Stimulated activated CD8-positive, alpha-beta memory T cell treated with anti-CD3 and anti-CD28 coated beads, Interleukin-12 subunit alpha, Interleukin-12 subunit beta, amount 100 ng/mL, for 24 hours (primary cell): Measurements from ENCODE around the gene MGAT3.
"Not testable (repeated sequence)": the region's sequence is repeated elsewhere in the genome, so short reads cannot be mapped to it uniquely, and the experiment has no call there.

Experiments
- DNase-seq: peaks from one replicate; pipeline ENCODE4 v3.0.0-alpha.2; 2020; ENCODE audit errors: extremely low read depth

The MGAT3 gene

DNA sequence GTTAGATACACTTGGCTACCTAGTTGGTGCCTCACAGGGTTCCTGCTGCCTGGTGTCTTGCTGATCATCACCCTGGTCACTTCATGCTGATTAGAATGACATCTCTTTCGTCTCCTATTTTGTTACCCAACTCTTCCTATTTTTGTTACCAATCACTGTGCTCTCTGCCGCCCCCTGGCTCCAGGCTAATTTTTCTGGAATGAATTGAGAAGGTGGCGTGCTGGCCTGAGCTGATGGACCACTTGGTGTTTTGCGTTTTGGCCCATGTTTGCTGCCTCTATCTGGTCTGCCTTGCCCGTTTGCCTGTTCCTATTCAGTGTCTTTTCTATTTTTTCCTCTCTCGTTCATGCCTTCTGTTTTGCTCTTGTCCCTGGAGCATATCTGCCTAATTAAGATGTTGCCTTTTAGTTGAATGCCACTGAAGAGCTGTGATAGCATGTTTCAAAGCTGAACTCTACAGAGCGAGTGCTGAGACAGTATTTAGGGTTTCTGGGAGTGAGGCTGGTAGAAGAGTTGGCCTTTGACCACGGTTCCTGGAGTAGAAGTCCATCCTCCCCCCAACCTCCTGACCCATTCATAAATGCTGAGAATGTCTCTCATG, 57.7 kb downstream of the MGAT3 start:
- DNase-seq = no peak

DNA sequence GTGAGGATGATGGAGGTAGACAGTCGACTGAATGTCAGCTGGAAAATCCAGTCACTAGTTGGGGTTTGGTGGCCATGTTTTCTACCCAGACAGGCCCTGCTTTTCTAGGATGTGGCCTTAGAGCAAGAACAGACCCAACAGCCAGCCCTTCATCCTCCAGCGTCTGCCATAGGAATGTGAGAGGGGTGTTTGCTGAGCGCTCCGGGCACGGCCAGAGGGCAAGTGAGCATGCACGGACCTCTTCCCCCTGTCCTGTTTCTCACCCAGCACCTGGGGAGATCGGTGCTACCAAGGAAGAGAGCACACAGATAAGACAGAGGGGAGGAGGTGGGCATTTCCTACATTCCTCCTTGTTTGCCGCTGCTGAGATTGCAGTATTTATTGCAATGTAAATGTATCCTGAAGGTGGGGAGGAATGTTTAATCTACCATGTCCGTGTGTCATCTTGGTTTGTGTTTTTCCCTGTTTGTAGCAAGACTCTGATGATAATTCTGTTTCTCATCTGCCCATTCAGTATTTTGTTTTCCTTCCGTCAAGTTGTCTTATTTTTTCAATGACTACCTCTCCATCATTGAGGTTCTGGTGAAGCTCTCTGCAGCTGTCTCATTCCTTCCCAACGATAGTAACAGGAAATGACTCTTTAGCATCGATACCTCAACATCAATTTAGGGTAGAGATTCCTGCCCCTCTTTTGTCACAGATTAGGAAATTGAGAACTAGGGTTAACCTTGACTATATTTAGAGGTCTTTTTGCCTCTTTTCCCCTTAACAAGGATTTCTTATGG, 58.6 kb downstream of the MGAT3 start:
- DNase-seq = no peak

DNA sequence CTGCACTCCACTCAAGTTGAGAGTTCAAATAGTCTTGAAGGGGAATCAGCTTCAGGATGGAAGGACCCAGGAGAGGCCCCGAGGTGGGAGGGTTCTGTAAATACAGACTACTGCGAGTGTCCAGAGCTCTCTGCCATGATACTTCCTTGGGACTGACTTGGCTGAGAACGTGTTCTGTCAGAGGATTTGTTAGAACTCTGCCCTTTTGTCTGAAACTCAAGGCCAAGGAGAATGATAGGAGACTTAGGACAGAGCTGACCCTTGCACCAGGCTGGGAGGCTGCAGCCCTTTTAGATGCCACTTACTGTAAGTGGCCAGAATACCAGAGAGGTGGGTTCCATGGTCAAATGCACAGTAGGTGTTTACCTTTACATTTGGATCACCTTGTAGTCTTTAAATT, 60.7 kb downstream of the MGAT3 start:
- no peak for DNase-seq

DNA sequence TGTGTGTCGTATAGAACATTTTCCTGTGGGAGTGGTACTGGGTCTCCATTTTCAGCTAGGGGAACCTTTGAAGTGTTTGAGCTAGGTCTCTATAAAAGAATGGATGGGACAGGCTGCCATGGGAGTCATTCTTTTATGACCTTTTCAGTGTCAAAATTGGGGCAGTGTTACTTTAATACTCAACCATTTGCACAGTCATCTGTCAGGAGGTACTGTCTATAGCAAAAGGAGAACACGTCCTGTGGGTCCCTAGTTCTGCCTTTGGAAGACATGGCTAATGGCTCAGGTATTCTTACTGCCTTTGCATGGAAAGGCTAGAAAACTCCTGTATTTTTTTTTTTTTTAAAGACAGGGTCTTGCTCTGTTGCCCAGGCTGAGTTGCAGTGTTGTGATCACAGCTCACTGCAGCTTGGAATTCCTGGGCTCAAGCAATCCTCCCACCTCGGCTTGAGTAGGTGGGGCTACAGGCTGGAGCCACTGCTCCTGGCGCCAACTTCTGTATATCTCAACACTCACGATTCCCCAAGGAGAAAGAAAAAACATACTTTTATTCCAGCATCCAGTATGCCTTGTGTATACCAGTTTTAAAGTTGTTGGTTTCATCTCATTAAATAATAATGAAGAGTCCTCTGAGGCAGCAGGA, 61.5 kb downstream of the MGAT3 start:
- DNase-seq = no peak

DNA sequence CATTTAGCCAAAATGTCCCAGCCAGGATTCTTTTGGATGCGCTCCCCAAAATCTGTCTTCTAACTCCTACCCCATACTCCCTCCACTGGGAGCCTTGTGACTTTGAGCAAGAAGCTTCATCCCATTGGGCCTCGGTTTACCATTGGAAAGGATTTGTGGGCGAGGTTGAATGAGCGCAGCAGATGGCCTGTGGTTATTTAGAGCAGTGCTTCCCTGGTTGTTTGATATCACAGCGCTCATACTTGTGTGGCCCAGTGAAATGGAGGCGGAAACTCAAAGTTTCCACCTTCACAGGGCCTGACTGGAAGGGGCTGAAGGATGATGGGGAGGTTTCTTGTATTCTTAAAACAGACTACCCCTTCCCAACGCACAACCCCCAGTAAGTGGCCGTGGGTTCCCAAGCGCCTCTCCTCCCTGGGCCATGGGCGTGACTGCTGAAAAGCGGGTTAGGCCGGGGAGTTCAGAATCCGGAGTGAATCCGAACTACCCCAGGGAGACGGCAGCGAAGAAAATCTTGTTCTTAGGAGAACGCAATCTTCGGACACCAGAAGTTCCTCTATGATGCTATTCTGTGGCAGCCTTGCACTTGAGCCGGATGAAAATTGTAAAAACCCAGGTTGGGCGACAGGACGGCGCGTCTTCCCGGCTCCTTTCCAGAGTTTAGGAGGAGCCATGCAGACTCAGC, 62.3 kb downstream of the MGAT3 start:
- no peak for DNase-seq

DNA sequence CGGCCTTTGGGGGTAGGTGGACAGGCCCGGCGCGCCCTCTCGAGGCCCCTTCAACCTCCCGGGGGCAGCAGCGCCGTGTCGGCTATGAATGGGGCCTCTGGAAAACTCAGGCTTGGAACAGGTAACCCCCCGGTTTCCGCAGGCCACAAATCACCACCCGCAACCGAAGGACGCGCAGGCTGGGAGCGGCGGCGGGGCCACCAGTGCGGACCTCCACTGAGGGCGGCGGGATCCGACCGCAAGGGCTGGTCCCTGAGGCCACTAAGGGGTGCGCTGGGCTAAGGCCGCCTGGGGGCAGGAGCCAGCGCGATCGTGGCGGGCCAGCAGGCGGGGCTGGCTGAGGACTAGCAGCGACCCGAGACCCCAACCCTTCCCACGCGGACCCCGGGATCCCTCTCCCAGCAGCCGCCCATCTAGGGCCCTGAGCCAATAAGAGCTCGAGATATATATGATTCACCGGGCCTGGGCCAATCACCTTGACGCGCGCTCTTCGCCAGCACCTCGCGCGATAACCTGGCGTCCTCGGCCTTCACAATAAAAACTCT, 62.9 kb downstream of the MGAT3 start:
- DNase-seq = peak; percentile 88

DNA sequence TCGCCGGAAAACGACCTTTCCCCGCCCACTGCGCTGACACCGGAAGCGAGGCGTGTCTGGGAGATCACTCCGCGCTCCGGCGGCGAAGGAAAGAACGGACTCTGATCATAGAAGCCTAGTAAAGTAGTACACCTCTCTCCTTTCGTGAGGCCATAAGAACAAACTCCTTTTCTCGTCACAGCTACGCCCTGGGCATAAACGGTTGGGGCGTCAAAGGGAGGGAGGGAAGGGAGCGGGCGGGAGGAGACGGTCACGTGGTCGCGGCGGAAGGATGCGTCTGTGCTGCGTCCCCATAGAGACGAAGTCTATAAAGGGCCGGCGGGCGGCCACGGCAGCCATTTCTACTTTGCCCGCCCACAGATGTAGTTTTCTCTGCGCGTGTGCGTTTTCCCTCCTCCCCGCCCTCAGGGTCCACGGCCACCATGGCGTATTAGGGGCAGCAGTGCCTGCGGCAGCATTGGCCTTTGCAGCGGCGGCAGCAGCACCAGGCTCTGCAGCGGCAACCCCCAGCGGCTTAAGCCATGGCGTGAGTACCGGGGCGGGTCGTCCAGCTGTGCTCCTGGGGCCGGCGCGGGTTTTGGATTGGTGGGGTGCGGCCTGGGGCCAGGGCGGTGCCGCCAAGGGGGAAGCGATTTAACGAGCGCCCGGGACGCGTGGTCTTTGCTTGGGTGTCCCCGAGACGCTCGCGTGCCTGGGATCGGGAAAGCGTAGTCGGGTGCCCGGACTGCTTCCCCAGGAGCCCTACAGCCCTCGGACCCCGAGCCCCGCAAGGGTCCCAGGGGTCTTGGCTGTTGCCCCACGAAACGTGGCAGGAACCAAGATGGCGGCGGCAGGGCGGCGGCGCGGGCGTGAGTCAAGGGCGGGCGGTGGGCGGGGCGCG, 63.7 kb downstream of the MGAT3 start, which contains the start of gene ATF4:
ATF4 (plus strand) TSS at position 337 of the 880 bp plus-strand sequence. CDS start 884 bp downstream, outside the sequence.
- DNase-seq = peak; percentile 76

DNA sequence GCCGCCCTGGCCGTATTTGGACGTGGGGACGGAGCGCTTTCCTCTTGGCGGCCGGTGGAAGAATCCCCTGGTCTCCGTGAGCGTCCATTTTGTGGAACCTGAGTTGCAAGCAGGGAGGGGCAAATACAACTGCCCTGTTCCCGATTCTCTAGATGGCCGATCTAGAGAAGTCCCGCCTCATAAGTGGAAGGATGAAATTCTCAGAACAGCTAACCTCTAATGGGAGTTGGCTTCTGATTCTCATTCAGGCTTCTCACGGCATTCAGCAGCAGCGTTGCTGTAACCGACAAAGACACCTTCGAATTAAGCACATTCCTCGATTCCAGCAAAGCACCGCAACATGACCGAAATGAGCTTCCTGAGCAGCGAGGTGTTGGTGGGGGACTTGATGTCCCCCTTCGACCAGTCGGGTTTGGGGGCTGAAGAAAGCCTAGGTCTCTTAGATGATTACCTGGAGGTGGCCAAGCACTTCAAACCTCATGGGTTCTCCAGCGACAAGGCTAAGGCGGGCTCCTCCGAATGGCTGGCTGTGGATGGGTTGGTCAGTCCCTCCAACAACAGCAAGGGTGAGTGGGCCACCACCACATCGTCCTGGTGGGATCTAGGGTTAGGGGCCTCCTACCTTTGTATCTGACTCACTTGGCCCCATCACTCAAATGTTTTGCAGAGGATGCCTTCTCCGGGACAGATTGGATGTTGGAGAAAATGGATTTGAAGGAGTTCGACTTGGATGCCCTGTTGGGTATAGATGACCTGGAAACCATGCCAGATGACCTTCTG, 64.5 kb downstream of the MGAT3 start:
- not testable (repeated sequence) for DNase-seq

DNA sequence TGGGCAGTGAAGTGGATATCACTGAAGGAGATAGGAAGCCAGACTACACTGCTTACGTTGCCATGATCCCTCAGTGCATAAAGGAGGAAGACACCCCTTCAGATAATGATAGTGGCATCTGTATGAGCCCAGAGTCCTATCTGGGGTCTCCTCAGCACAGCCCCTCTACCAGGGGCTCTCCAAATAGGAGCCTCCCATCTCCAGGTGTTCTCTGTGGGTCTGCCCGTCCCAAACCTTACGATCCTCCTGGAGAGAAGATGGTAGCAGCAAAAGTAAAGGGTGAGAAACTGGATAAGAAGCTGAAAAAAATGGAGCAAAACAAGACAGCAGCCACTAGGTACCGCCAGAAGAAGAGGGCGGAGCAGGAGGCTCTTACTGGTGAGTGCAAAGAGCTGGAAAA, 65.3 kb downstream of the MGAT3 start:
- DNase-seq = not testable (repeated sequence)

DNA sequence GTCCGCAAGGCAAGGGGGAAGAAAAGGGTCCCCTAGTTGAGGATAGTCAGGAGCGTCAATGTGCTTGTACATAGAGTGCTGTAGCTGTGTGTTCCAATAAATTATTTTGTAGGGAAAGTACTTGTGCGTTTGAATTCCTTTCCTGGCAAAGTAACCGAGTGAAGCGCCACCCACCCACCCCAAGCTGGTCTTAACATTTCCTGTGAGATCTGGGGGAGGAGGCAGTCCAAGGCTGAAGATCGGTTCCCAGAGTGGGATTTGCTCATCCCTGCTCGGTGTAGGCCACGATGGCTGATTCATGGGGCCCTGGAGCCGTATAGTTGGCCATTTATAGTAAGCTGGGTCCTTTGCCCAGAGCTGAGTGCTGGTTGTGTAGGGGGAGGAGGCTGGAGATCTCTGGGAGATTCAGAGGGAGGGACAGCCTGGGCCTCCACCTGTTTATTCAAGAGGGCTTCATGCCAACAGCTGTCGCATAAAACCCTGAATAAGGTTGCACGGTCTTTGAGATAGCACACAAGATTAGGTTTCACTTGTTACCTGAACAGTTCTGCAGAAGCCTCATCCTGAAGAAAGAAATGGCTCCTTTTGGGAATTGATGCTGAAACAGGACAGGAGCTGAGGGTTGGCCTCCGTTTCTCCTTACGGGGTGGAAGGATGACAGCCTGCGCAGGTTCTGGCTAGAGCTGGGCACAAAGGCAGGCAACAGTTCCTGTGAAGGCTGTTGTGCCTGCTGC, 65.9 kb downstream of the MGAT3 start:
- DNase-seq = no peak

DNA sequence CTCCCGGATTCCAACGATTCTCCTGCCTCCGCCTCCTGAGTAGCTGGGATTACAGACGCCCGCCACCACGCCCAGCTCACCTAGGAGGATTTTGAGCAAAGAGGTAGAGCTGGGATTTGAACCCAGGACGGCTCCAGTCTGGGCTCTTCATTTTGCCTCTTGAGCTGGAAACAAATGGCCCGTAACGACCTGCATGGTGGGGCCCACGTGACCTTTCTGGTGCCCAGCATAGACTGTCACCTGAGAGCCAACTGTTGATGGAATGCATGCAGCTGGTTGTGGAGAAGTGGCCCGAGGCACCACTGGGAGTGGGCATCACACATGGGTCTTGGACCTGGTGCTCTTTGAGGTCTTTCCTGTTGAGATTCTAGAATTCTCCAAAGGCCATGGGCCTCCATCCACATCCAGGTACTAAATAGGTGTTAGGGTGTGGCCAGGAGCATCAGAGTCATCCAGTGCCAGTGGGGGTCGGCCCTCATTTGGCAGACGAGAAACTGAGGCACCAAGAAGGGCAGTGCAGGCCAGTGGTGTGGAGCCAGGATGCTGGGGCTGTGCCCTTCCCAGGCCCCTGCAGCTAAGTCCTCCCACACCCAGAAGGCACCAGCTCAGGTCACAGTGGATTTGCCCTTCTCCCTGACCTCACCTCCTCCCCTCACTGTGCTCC, 67.4 kb downstream of the MGAT3 start:
- DNase-seq = no peak

DNA sequence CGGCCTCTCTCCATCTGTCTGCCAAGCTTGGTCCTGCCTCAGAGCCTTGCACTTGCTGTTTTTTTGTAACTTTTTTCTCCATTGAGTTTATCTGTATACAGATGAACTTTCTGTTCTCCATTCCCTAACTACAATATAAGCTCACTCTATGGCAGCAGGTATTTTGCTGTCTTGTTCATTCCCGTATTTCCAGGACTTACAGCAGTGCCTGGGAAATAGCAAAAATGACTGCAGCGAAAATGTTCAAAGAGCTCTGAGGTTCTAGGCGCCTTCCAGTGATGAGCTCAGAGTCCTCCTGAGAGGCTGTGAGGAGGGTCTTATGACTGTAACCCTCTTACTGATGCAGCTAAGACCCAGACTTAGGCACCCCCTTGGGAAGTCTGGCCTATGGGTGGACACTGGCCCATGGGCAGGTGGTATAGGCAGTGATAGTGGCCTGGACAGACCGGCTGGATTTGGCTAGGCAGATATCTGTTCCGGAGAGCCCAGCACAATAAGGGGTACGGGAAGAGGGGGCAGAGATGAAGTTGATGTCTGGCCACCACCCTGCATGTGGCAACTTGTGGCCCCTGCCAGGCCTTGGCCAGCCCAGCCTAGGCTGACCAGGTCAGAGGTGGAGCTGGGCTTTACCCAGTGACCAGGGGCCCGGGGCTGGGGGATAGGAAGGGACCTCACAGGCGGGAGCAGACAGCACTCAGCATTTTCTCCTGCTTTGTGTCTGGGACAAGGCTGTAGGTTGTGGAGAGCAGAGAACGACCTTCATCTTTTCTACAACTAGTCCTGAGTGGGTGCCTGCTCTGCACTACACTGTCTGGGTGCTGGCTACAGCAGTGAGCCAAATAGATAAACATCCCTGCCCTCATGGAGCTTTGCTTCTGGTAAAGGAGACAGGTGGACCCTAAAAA, 68.2 kb downstream of the MGAT3 start:
- no peak for DNase-seq

DNA sequence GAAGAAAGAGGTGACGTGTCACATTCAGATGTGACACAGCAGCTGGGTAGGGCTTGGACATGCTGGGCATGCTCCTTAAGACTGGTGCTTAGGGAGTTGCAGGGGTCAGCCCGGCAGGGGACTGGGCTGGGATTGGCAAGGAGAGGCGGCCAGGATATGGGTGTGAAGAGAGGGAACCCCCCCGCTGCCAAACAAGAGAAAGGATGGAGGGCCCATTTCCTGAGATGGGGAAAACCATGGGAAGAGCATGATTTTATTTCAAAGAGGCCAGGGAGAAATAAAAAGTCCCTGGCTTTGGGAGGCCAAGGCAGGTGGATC, 68.8 kb downstream of the MGAT3 start:
- DNase-seq = no peak

DNA sequence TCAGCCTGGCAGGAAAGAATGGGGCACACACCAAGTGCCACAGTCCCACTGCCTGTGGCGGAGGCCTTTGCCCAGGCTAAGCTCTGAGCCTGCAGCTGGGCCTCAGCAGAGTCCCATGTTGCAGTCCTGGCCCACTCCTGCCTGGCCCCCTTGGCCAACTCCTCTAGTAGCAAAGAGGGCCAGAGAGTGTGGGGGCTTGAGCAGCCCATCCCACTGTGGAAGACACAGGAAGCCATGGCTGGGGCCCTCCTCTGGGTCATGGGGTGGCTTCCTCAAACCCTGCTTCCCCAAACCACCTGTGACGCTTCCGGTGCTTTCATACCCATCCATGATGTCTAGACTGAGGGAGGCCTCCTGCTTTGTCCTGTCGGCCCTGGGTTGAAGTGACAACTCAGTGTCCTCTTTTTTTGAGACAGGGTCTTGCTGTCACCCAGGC, 69.9 kb downstream of the MGAT3 start:
- DNase-seq = no peak

DNA sequence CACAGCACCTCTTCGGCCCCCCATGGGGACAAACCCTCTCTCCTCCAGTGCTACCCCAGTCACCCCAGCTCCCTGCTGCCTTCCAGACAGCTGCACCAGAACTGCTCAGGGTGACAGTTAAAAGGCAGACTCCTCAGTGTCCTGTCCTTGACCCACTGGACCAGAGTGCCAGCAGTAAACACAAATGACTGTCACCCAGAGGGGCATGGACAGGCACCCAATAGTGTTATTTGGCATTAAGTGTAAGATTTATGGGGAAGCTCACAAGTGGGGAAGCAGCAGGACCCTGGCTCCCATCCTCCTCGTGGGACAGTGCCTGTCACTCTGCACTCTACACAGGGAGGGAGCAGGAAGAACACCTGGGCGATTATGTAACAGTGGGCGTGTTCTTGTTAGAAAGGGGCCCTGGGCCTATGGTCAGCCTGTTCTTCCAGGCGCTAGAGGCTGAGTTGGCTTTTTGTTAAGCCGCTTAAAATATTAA, 70.7 kb downstream of the MGAT3 start:
- no peak for DNase-seq

DNA sequence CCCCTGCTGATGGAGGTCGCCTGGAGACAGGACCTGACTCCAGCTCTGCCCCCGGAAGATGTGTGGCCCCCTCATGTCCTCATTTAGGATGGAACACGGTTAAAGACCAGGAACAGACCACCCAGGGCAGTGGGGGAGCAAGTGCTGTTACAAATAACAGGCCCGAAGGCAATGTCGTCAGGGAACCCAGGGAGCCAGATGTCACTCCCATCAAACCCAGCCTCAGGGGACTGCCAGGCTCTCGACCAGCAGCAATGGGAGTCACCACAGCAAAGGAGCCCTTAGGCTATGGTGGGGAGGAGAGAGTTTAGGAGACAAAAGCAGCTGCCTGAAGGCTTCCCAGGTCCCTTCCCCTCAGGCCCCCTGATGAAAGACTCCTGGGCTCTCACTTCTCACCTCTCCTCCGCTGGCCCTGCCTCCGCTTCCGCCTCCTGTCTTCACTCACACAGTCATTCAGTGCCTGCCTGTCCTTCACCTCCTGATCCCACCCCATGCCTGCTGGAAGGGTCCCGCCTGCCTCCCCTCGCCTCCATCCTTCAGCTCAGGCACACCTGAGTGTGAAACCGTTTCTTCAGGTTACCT, 71.4 kb downstream of the MGAT3 start:
- no peak for DNase-seq

DNA sequence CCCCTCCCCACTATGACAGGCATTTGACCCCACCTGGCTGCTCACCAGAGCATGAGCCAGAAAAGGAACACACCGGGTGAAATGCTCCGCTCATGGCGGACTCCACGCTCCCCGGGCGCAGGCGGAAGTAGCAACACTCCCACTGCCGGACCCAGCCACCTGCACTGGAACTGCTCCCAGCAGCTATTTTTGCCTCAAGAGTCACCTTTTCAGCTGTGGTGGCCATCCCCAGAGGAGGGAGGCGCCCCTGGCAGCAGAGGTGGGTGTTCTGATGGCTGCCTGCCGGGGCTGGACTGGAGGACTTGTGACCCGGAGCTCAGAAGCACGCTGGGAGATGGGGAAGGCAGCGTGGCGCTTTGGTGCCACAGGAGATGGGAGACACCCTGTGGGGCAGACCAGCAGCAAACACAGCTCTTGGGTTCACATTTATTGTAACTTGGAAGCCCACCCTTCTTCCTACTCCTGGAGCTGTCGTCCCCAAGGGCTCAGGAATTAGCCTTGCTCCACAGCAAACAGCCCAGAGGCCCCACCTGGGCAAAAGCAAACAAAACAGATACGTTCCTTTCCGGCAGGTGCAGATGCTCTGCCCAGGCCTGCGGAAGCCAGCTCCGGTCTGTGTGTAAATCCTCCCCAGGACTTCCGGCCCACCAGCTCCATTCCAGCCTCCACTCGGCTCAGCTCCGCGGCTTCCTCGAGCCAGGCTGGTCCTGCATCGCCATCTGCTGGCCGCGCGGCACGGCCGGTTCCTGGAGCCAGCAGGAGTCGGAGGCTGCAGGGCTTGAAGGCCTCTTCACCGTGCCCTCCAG, 72.1 kb downstream of the MGAT3 start:
- peak; percentile 73 for DNase-seq
